ENCODE data around the gene BAZ1B.

Gene BAZ1B

DNA sequence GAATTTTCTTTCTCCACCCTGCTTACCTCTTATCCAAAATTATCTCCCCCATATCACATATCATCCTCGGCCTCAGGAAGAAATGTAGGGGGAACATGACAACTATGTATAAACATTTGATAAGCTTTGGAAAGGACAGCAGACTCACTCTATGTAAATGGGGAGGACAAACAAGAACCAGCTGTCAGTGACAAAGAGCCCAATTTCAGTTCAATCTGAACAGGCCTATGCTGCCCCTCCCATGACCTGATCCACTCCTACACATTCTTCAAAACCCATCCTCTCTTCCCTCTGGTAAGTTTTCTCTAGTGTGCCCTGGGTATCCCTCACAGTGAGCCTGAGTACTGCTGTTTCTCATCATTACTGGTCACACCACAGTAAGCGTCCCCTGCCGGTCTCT, 67.7 kb downstream of the BAZ1B start:
- H3F3A ChIP-seq (ENCODE audit: insufficient read depth, low read length), result no peaks in the 10 kb centered on the region; the same call in 1 of the 2 replicates
- H3K9me2 ChIP-seq (ENCODE audit: low read depth, low read length), result no peaks in the 10 kb centered on the region
- H3K4me1 ChIP-seq (ENCODE audit: insufficient read depth, low read length, severe bottlenecking), result peaks cover 4% of the 10 kb centered on the region
- no peak for TF ChIP-seq EZH2 (IDR thresholded peaks at IDR 0.05; ENCODE audit: borderline replicate concordance, low read length)
- TF ChIP-seq, protein P1, sequence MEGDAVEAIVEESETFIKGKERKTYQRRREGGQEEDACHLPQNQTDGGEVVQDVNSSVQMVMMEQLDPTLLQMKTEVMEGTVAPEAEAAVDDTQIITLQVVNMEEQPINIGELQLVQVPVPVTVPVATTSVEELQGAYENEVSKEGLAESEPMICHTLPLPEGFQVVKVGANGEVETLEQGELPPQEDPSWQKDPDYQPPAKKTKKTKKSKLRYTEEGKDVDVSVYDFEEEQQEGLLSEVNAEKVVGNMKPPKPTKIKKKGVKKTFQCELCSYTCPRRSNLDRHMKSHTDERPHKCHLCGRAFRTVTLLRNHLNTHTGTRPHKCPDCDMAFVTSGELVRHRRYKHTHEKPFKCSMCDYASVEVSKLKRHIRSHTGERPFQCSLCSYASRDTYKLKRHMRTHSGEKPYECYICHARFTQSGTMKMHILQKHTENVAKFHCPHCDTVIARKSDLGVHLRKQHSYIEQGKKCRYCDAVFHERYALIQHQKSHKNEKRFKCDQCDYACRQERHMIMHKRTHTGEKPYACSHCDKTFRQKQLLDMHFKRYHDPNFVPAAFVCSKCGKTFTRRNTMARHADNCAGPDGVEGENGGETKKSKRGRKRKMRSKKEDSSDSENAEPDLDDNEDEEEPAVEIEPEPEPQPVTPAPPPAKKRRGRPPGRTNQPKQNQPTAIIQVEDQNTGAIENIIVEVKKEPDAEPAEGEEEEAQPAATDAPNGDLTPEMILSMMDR (IDR thresholded peaks at IDR 0.05; ENCODE audit: low read length), result no peak
- H3K79me2 ChIP-seq (ENCODE audit: insufficient read depth, low read length), result no peaks in the 10 kb centered on the region
- H3K9me3 ChIP-seq (ENCODE audit: low read length), result no peaks in the 10 kb centered on the region
- H3K9ac ChIP-seq (ENCODE audit: low read length), result no peak overlapping the region
- peaks cover 96% of the 10 kb centered on the region for H3K36me3 ChIP-seq (ENCODE audit: insufficient read depth, low read length)
- H3K27me3 ChIP-seq (ENCODE audit: insufficient read depth, low read length), result no peaks in the 10 kb centered on the region
- H3K4me2 ChIP-seq (ENCODE audit: low read length), result no peak overlapping the region
- H2AFZ ChIP-seq (ENCODE audit: low read length), result no peak overlapping the region
- H3K4me3 ChIP-seq (ENCODE audit: low read depth, low read length, poor library complexity, severe bottlenecking), result no peak overlapping the region
- no peak overlapping the region for H3K27ac ChIP-seq (ENCODE audit: low read depth, low read length, poor library complexity, severe bottlenecking)
- H4K20me1 ChIP-seq (ENCODE audit: insufficient read depth, low read length), result no peaks in the 10 kb centered on the region

- no peak overlapping the region for H3K9ac ChIP-seq (ENCODE audit: low read length)
- no peaks in the 10 kb centered on the region for H3K79me2 ChIP-seq (ENCODE audit: insufficient read depth, low read length)
- H3K4me2 ChIP-seq (ENCODE audit: low read length), result no peak overlapping the region
- H3K9me2 ChIP-seq (ENCODE audit: low read depth, low read length), result no peaks in the 10 kb centered on the region
- no peak overlapping the region for H3K4me3 ChIP-seq (ENCODE audit: low read depth, low read length, poor library complexity, severe bottlenecking)
- no peaks in the 10 kb centered on the region for H3K9me3 ChIP-seq (ENCODE audit: low read length)
- H2AFZ ChIP-seq (ENCODE audit: low read length), result no peak overlapping the region
- TF ChIP-seq, protein P1 (IDR thresholded peaks at IDR 0.05; ENCODE audit: low read length), result no peak
- no peak for TF ChIP-seq EZH2 (IDR thresholded peaks at IDR 0.05; ENCODE audit: borderline replicate concordance, low read length)
- H4K20me1 ChIP-seq (ENCODE audit: insufficient read depth, low read length), result no peaks in the 10 kb centered on the region
- H3K4me1 ChIP-seq (ENCODE audit: insufficient read depth, low read length, severe bottlenecking), result peaks cover 4% of the 10 kb centered on the region
- no peaks in the 10 kb centered on the region; the same call in 1 of the 2 replicates for H3F3A ChIP-seq (ENCODE audit: insufficient read depth, low read length)
- H3K36me3 ChIP-seq (ENCODE audit: insufficient read depth, low read length), result peaks cover 96% of the 10 kb centered on the region
- peak overlapping the region; percentile 25 for H3K27ac ChIP-seq (ENCODE audit: low read depth, low read length, poor library complexity, severe bottlenecking)
- H3K27me3 ChIP-seq (ENCODE audit: insufficient read depth, low read length), result no peaks in the 10 kb centered on the region
Measured at GRCh38 chr7:73452999-73453635, 69.0 kb downstream of the BAZ1B start.

GRCh38 chr7:73451780-73452398, 70.2 kb downstream of the BAZ1B start:
- H3K4me2 ChIP-seq (ENCODE audit: low read length), result no peak overlapping the region
- H2AFZ ChIP-seq (ENCODE audit: low read length), result no peak overlapping the region
- no peaks in the 10 kb centered on the region for H3K79me2 ChIP-seq (ENCODE audit: insufficient read depth, low read length)
- no peaks in the 10 kb centered on the region for H4K20me1 ChIP-seq (ENCODE audit: insufficient read depth, low read length)
- H3K9ac ChIP-seq (ENCODE audit: low read length), result no peak overlapping the region
- H3K27me3 ChIP-seq (ENCODE audit: insufficient read depth, low read length), result no peaks in the 10 kb centered on the region
- no peak overlapping the region for H3K27ac ChIP-seq (ENCODE audit: low read depth, low read length, poor library complexity, severe bottlenecking)
- H3K9me3 ChIP-seq (ENCODE audit: low read length), result no peaks in the 10 kb centered on the region
- H3F3A ChIP-seq (ENCODE audit: insufficient read depth, low read length), result no peaks in the 10 kb centered on the region; the same call in 1 of the 2 replicates
- no peaks in the 10 kb centered on the region for H3K9me2 ChIP-seq (ENCODE audit: low read depth, low read length)
- peaks cover 96% of the 10 kb centered on the region for H3K36me3 ChIP-seq (ENCODE audit: insufficient read depth, low read length)
- H3K4me1 ChIP-seq (ENCODE audit: insufficient read depth, low read length, severe bottlenecking), result peaks cover 4% of the 10 kb centered on the region
- TF ChIP-seq, protein P1 (IDR thresholded peaks at IDR 0.05; ENCODE audit: low read length), result peak; percentile 99
- TF ChIP-seq EZH2 (IDR thresholded peaks at IDR 0.05; ENCODE audit: borderline replicate concordance, low read length), result no peak
- H3K4me3 ChIP-seq (ENCODE audit: low read depth, low read length, poor library complexity, severe bottlenecking), result no peak overlapping the region

All from OCI-LY1 (cell line).